GM12878 (cell line): ENCODE data around the gene LRRC7. TPM values are rescaled to one million over a fixed set of nuclear protein-coding genes. Genes with fewer than 3 reads are reported as not detected.

Experiments used
- ATAC-seq: fragments of 200-7000 bp; cut with Tn5 transposase; 3 replicates; pipeline ENCODE4 v1.9.1; 2020; ENCODE audit warnings: mild to moderate bottlenecking, moderate library complexity
- BruUV-seq: library from RNA; stranded (reverse); fragments of 400-500 nt; replicated peaks from 2 replicates; lab custom pipeline; 2021; lab: Mats Ljungman, UMichigan
- CTCF ChIA-PET: fragments of 300-600 bp; sonication (Branson Sonifier 250); formaldehyde crosslinking; extraction: SDS; loops from one replicate; lab custom pipeline; 2021; ENCODE audit warnings: inconsistent platforms; lab: Yijun Ruan, JAX
- POLR2A ChIA-PET: fragments of 350-600 bp; formaldehyde crosslinking; extraction: SDS; loops from one replicate; lab custom pipeline; 2021; ENCODE audit warnings: inconsistent platforms; lab: Charles Lee
- RAD21 ChIA-PET: fragments of 300-600 bp; sonication (Branson Sonifier 250); formaldehyde crosslinking; loops from one replicate; lab custom pipeline; 2023; ENCODE audit warnings: antibody characterized with exemption; ENCODE audit not compliant: unreplicated experiment; lab: Charles Lee
- SMC1A ChIA-PET: fragments of 300-600 bp; sonication (Branson Sonifier 250); formaldehyde crosslinking; loops from one replicate; lab custom pipeline; 2023; ENCODE audit not compliant: unreplicated experiment, uncharacterized antibody; lab: Charles Lee
- DNase-seq: peaks from one replicate; pipeline ENCODE4 v3.0.0-alpha.2; 2011; ENCODE audit warnings: low read depth, low spot score
- FAIRE-seq: peaks from 3 replicates; lab custom pipeline; 2011; peaks lifted over from hg19 to GRCh38; lab: Jason Lieb, UNC
- H2AFZ ChIP-seq: 2 replicates; pipeline ENCODE4 v1.6.0; 2011; ENCODE audit warnings: low read depth, low read length, control low read depth; ENCODE audit not compliant: control insufficient read depth
- H3K27ac ChIP-seq: 2 replicates; pipeline ENCODE4 v1.5.1; 2011; ENCODE audit warnings: control low read depth; ENCODE audit not compliant: control insufficient read depth, insufficient read depth
- H3K27me3 ChIP-seq, 2 experiments: replicated peaks in 1 of 2; 2 replicates each; pipeline versions ENCODE4 v1.6.0 to v1.6.1; 2011; ENCODE audit warnings: low read length in 1 of 2; ENCODE audit not compliant: control insufficient read depth in 2 of 2, insufficient read depth in 2 of 2
- H3K36me3 ChIP-seq, 2 experiments: 2 replicates each; pipeline ENCODE4 v1.5.1; 2011; ENCODE audit warnings: low read length in 1 of 2; ENCODE audit not compliant: control insufficient read depth in 2 of 2, insufficient read depth in 2 of 2
- H3K4me1 ChIP-seq: 2 replicates; pipeline ENCODE4 v1.6.1; 2011; ENCODE audit warnings: mild to moderate bottlenecking, low read length, moderate library complexity, mixed read lengths; ENCODE audit not compliant: control insufficient read depth, insufficient read depth
- H3K4me2 ChIP-seq: 2 replicates; pipeline ENCODE4 v1.6.0; 2011; ENCODE audit warnings: control low read depth; ENCODE audit not compliant: control insufficient read depth, insufficient read depth
- H3K4me3 ChIP-seq: fragments of 200-600 bp; sonication (generic); 2 replicates; pipeline ENCODE4 v1.5.1; 2016
- H3K79me2 ChIP-seq: 2 replicates; pipeline ENCODE4 v1.6.0; 2011; ENCODE audit warnings: low read length; ENCODE audit not compliant: control insufficient read depth, insufficient read depth
- H3K9ac ChIP-seq: 2 replicates; pipeline ENCODE4 v1.8.0; 2011; ENCODE audit warnings: low read length, control low read depth, mixed read lengths; ENCODE audit not compliant: control insufficient read depth, insufficient read depth
- H3K9me3 ChIP-seq: replicated peaks from 3 replicates; pipeline ENCODE4 v1.5.1; 2011; ENCODE audit warnings: mild to moderate bottlenecking, low read length; ENCODE audit not compliant: control insufficient read depth, insufficient read depth
- H4K20me1 ChIP-seq: 2 replicates; pipeline ENCODE4 v1.6.0; 2011; ENCODE audit not compliant: control insufficient read depth, insufficient read depth
- CREB1 ChIP-seq: IDR thresholded peaks from 2 replicates; pipeline ENCODE4 v1.6.1; 2012; ENCODE audit warnings: low read depth, mild to moderate bottlenecking, inconsistent platforms
- EED ChIP-seq: sonication (generic); IDR thresholded peaks from 2 replicates; pipeline ENCODE4 v1.6.1; 2016; ENCODE audit warnings: antibody characterized with exemption, low read depth
- HDAC2 ChIP-seq: fragments of 200-600 bp; sonication (generic); IDR thresholded peaks from 2 replicates; pipeline ENCODE4 v1.6.1; 2017
- LARP7 ChIP-seq: fragments of 450-650 bp; IDR thresholded peaks from 2 replicates; pipeline ENCODE4 v1.6.1; 2017; ENCODE audit warnings: mild to moderate bottlenecking
- MEF2B ChIP-seq: fragments of 450-650 bp; IDR thresholded peaks from 2 replicates; pipeline ENCODE4 v1.6.1; 2018; ENCODE audit warnings: mild to moderate bottlenecking, moderate library complexity; ENCODE audit not compliant: partially characterized antibody, poor library complexity, severe bottlenecking
- SMAD1 ChIP-seq: fragments of 450-650 bp; IDR thresholded peaks from 2 replicates; pipeline ENCODE4 v1.6.1; 2018; ENCODE audit warnings: mild to moderate bottlenecking, low read depth; ENCODE audit not compliant: partially characterized antibody
- STAT1 ChIP-seq: fragments of 450-650 bp; conservative IDR thresholded peaks from 2 replicates; pipeline ENCODE4 v1.6.1; 2014; ENCODE audit warnings: antibody characterized with exemption, mild to moderate bottlenecking
- TCF3 ChIP-seq: IDR thresholded peaks from 2 replicates; pipeline ENCODE4 v1.6.1; 2012; ENCODE audit warnings: low read depth, mild to moderate bottlenecking, low read length, borderline replicate concordance; ENCODE audit not compliant: insufficient read depth
- WRNIP1 ChIP-seq: IDR thresholded peaks from 2 replicates; pipeline ENCODE4 v1.6.1; 2011; ENCODE audit warnings: low read depth, low read length, improper control_type of control experiment, borderline replicate concordance
- ZNF217 ChIP-seq: fragments of 450-650 bp; IDR thresholded peaks from 2 replicates; pipeline ENCODE4 v1.6.1; 2017; ENCODE audit warnings: antibody characterized with exemption, mild to moderate bottlenecking
- ZNF592 ChIP-seq: fragments of 450-650 bp; IDR thresholded peaks from 2 replicates; pipeline ENCODE4 v1.6.1; 2017; ENCODE audit warnings: mild to moderate bottlenecking, moderate library complexity
- WGBS: methylation state at CpG from one replicate; pipeline ENCODE4 v1.1.6; 2016; ENCODE audit warnings: low lambda C conversion rate; ENCODE audit not compliant: insufficient replicate concordance, insufficient coverage; ENCODE audit errors: missing lambda C conversion rate; 5-methylcytosine and 5-hydroxymethylcytosine counted together
- in situ Hi-C: fragments of 300-500 bp; cut with MboI; formaldehyde crosslinking; loops from 9 replicates; pipeline ENCODE4 v1.14.3; 2018; ENCODE audit warnings: mixed read lengths
- intact Hi-C: fragments of 100-400 bp; cut with micrococcal nuclease; formaldehyde crosslinking; loops from one replicate; pipeline ENCODE4 v1.14.2; 2022; ENCODE audit not compliant: unreplicated experiment
- polyA plus RNA-seq, 11 experiments: library from polyadenylated mRNA; depleted of rRNA in 4 of 11; unstranded in 6 of 11; stranded (reverse) in 5 of 11; fragments of >200 nt; fragmentation: Nextera tagmentation in 4 of 11; fragmentation: Illumina TruSeq in 1 of 11; extraction: Ambion mirVana in 4 of 11; extraction: Trizol in 1 of 11; gene quantifications; 1 replicate in 1 of 11; 2 replicates in 10 of 11; pipeline versions ENCODE4 v1.2.1 to v1.2.3, GENCODE V29; 2011 to 2016; ENCODE audit warnings: inconsistent platforms in 2 of 11, missing spikeins in 2 of 11, low read depth in 1 of 11
- total RNA-seq, 4 experiments: library from RNA; depleted of rRNA in 3 of 4; stranded (reverse); fragments of >200 nt in 3 of 4; fragmentation: Illumina TruSeq in 1 of 4; extraction: Trizol in 1 of 4; gene quantifications; 2 replicates each; pipeline versions ENCODE4 v1.2.1 to v1.2.3, GENCODE V29; 2013 to 2021
- TF ChIP-seq, protein P1 (sequence below): fragments of 450-650 bp; IDR thresholded peaks from 2 replicates; pipeline ENCODE4 v1.6.1; 2017; ENCODE audit warnings: mild to moderate bottlenecking
- TF ChIP-seq, protein P2 (sequence below): IDR thresholded peaks from 2 replicates; pipeline ENCODE4 v1.6.1; 2011; ENCODE audit warnings: mild to moderate bottlenecking, low read depth, low read length, moderate library complexity; ENCODE audit not compliant: insufficient replicate concordance
- TF ChIP-seq, protein P3 (sequence below): IDR thresholded peaks from 2 replicates; pipeline ENCODE4 v1.6.1; 2011; ENCODE audit warnings: borderline replicate concordance, low read depth, mild to moderate bottlenecking, moderate library complexity, mixed read lengths, low read length; ENCODE audit not compliant: insufficient read depth; ENCODE audit errors: extremely low read length

LRRC7 gene
- total and polyA plus RNA-seq, 10 of the 15 experiments (the other 5 are each of a cell fraction or from before 2014, with no cell fraction given), result 0.05 to 1.4 (median 0.24) TPM; not detected in 5

DNA sequence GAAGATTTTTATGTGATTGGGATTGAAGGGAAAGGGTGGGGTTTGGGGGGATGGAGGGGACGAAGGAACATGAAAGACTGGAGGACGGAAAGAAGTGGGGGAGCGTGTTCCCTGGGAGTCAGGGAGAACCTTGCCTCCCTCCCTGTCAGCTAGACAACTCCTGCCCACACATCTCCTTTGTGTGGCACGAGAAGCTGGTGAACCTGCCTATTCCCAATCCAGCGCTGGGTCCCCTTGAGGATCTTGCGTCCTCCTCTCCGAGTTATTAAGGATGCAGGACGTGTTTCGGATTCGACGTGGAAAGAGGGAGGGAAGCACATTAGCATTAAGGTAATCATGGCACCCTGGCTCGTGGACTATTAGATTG is 1.4 kb downstream of the LRRC7 start (continued):
- TF ChIP-seq ZNF217 (no peak), SMAD1 (no peak)

GRCh38 chr1:69569576-69570328 is 2.0 kb downstream of the LRRC7 start:
- Histone ChIP-seq H3K4me2 (no peak overlapping the region), H3K36me3 (no peaks in the 10 kb centered on the region), H3K4me3 (no peak overlapping the region), H3K9ac (no peak overlapping the region), H3K27ac (no peak overlapping the region), H3K27me3 (peaks cover 2 to 5% of the 10 kb centered on the region in 2 experiments; a peak in 3 of 4 replicates), H3K9me3 (no peaks in the 10 kb centered on the region), H2AFZ (no peak overlapping the region), H3K79me2 (no peaks in the 10 kb centered on the region), H3K4me1 (no peaks in the 10 kb centered on the region), H4K20me1 (no peaks in the 10 kb centered on the region)
- no TSS peak for BruUV-seq
- FAIRE-seq, result no peak
- POLR2A ChIA-PET, result no interaction called here
- intact Hi-C loops, result no loop called here
- SMC1A ChIA-PET, result no interaction called here
- DNase-seq, result no peak
- CTCF ChIA-PET, result no interaction called here
- in situ Hi-C loops, result no loop called here
- no peak for ATAC-seq
- RAD21 ChIA-PET, result no interaction called here
- WGBS, result 12% methylated on average over 26 of the region's 26 CpGs
- no peak for TF ChIP-seq STAT1
- no peak for TF ChIP-seq WRNIP1
- no peak for TF ChIP-seq HDAC2
- TF ChIP-seq MEF2B, result no peak
- TF ChIP-seq EED, result no peak
- no peak for TF ChIP-seq LARP7
- TF ChIP-seq, protein P1, sequence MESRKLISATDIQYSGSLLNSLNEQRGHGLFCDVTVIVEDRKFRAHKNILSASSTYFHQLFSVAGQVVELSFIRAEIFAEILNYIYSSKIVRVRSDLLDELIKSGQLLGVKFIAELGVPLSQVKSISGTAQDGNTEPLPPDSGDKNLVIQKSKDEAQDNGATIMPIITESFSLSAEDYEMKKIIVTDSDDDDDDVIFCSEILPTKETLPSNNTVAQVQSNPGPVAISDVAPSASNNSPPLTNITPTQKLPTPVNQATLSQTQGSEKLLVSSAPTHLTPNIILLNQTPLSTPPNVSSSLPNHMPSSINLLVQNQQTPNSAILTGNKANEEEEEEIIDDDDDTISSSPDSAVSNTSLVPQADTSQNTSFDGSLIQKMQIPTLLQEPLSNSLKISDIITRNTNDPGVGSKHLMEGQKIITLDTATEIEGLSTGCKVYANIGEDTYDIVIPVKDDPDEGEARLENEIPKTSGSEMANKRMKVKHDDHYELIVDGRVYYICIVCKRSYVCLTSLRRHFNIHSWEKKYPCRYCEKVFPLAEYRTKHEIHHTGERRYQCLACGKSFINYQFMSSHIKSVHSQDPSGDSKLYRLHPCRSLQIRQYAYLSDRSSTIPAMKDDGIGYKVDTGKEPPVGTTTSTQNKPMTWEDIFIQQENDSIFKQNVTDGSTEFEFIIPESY, result no peak
- no peak for TF ChIP-seq TCF3
- TF ChIP-seq CREB1, result no peak
- no peak for TF ChIP-seq ZNF592
- TF ChIP-seq, protein P2, sequence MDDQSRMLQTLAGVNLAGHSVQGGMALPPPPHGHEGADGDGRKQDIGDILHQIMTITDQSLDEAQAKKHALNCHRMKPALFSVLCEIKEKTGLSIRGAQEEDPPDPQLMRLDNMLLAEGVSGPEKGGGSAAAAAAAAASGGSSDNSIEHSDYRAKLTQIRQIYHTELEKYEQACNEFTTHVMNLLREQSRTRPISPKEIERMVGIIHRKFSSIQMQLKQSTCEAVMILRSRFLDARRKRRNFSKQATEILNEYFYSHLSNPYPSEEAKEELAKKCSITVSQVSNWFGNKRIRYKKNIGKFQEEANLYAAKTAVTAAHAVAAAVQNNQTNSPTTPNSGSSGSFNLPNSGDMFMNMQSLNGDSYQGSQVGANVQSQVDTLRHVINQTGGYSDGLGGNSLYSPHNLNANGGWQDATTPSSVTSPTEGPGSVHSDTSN, result no peak
- TF ChIP-seq, protein P3, sequence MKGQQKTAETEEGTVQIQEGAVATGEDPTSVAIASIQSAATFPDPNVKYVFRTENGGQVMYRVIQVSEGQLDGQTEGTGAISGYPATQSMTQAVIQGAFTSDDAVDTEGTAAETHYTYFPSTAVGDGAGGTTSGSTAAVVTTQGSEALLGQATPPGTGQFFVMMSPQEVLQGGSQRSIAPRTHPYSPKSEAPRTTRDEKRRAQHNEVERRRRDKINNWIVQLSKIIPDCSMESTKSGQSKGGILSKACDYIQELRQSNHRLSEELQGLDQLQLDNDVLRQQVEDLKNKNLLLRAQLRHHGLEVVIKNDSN, result no peak
